ENCODE measurements around the gene EID3.

GRCh38 chr12:104333692-104334255 lies 30.2 kb downstream of the EID3 start:
- TF ChIP-seq E2F4 (CRISPR knock-in tag; IDR thresholded peaks at IDR 0.05; ENCODE audit: borderline replicate concordance, low read depth): no peak
- TF ChIP-seq NR2C2 (CRISPR knock-in tag; IDR thresholded peaks at IDR 0.05): no peak
- TF ChIP-seq, protein P1, sequence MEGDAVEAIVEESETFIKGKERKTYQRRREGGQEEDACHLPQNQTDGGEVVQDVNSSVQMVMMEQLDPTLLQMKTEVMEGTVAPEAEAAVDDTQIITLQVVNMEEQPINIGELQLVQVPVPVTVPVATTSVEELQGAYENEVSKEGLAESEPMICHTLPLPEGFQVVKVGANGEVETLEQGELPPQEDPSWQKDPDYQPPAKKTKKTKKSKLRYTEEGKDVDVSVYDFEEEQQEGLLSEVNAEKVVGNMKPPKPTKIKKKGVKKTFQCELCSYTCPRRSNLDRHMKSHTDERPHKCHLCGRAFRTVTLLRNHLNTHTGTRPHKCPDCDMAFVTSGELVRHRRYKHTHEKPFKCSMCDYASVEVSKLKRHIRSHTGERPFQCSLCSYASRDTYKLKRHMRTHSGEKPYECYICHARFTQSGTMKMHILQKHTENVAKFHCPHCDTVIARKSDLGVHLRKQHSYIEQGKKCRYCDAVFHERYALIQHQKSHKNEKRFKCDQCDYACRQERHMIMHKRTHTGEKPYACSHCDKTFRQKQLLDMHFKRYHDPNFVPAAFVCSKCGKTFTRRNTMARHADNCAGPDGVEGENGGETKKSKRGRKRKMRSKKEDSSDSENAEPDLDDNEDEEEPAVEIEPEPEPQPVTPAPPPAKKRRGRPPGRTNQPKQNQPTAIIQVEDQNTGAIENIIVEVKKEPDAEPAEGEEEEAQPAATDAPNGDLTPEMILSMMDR (IDR thresholded peaks at IDR 0.05): no peak
- TF ChIP-seq ESRRA (CRISPR knock-in tag; IDR thresholded peaks at IDR 0.05; ENCODE audit: borderline replicate concordance): no peak
- no peak for TF ChIP-seq ARID4B (CRISPR knock-in tag; IDR thresholded peaks at IDR 0.05; ENCODE audit: borderline replicate concordance)
- TF ChIP-seq ZNF263 (CRISPR knock-in tag; IDR thresholded peaks at IDR 0.05; ENCODE audit: low read depth): no peak
- TF ChIP-seq, protein P2, sequence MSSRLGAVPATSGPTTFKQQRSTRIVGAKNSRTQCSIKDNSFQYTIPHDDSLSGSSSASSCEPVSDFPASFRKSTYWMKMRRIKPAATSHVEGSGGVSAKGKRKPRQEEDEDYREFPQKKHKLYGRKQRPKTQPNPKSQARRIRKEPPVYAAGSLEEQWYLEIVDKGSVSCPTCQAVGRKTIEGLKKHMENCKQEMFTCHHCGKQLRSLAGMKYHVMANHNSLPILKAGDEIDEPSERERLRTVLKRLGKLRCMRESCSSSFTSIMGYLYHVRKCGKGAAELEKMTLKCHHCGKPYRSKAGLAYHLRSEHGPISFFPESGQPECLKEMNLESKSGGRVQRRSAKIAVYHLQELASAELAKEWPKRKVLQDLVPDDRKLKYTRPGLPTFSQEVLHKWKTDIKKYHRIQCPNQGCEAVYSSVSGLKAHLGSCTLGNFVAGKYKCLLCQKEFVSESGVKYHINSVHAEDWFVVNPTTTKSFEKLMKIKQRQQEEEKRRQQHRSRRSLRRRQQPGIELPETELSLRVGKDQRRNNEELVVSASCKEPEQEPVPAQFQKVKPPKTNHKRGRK (CRISPR knock-in tag; IDR thresholded peaks at IDR 0.05; ENCODE audit: borderline replicate concordance): no peak
- TF ChIP-seq MAX (CRISPR knock-in tag; IDR thresholded peaks at IDR 0.05): no peak
- TF ChIP-seq JUN (CRISPR knock-in tag; IDR thresholded peaks at IDR 0.05): no peak
- no peak for TF ChIP-seq ATF2 (CRISPR knock-in tag; IDR thresholded peaks at IDR 0.05; ENCODE audit: borderline replicate concordance, low read depth)
- TF ChIP-seq CREM (CRISPR knock-in tag; IDR thresholded peaks at IDR 0.05): no peak
- TF ChIP-seq IRF2 (CRISPR knock-in tag; IDR thresholded peaks at IDR 0.05; ENCODE audit: borderline replicate concordance, low read depth): no peak
- TF ChIP-seq SMAD3 (CRISPR knock-in tag; IDR thresholded peaks at IDR 0.05; ENCODE audit: borderline replicate concordance): no peak
- TF ChIP-seq, protein P3, sequence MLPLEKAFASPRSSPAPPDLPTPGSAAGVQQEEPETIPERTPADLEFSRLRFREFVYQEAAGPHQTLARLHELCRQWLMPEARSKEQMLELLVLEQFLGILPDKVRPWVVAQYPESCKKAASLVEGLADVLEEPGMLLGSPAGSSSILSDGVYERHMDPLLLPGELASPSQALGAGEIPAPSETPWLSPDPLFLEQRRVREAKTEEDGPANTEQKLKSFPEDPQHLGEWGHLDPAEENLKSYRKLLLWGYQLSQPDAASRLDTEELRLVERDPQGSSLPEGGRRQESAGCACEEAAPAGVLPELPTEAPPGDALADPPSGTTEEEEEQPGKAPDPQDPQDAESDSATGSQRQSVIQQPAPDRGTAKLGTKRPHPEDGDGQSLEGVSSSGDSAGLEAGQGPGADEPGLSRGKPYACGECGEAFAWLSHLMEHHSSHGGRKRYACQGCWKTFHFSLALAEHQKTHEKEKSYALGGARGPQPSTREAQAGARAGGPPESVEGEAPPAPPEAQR (CRISPR knock-in tag; IDR thresholded peaks at IDR 0.05): no peak

Measured in WTC11 (cell line).